Measurements from ENCODE around the gene CDK12. TPM values are rescaled to one million over a fixed set of nuclear protein-coding genes. Genes with fewer than 3 reads are reported as not detected.

The CDK12 gene
- total RNA-seq, 1 experiment from 2014 or later: 51.2 TPM

GRCh38 chr17:39581071-39581758, 119.9 kb downstream of the CDK12 start (continued):
- TF ChIP-seq ZBTB33 (IDR thresholded peaks at IDR 0.05; ENCODE audit: extremely low read depth, insufficient replicate concordance, low read length) (no peak), CBX3 (IDR thresholded peaks at IDR 0.05; ENCODE audit: low read depth) (no peak), CEBPB (IDR thresholded peaks at IDR 0.05; ENCODE audit: low read depth) (no peak), SP1 (IDR thresholded peaks at IDR 0.05; ENCODE audit: low read depth) (no peak), CTCF (IDR thresholded peaks at IDR 0.05 in 2 of 3, conservative IDR thresholded peaks at IDR 0.05 in 1 of 3; ENCODE audit: borderline replicate concordance in 1 of 3, insufficient read depth in 1 of 3, low read depth in 2 of 3, low read length in 2 of 3) (no peak)

GRCh38 chr17:39581759-39582085, 120.4 kb downstream of the CDK12 start:
- no TSS peak for BruUV-seq (replicated peaks)
- H3K4me1 ChIP-seq (ENCODE audit: control insufficient read depth in 1 of 2, insufficient read depth in 2 of 2, low read length in 2 of 2): no peaks in the 10 kb centered on the region
- no peak overlapping the region for H3K9ac ChIP-seq (ENCODE audit: low read length)
- no peak overlapping the region for H3K4me2 ChIP-seq (ENCODE audit: low read length)
- H4K20me1 ChIP-seq (ENCODE audit: insufficient read depth): no peaks in the 10 kb centered on the region
- H3K9me3 ChIP-seq (ENCODE audit: control insufficient read depth in 1 of 2, insufficient read depth in 1 of 2, low read depth in 1 of 2, low read length in 2 of 2): no peaks in the 10 kb centered on the region
- no peaks in the 10 kb centered on the region for H3K36me3 ChIP-seq (ENCODE audit: control insufficient read depth in 1 of 2, insufficient read depth in 2 of 2, low read length in 2 of 2)
- H3K27me3 ChIP-seq (ENCODE audit: insufficient read depth, low read length): no peaks in the 10 kb centered on the region
- intact Hi-C loops (cut with micrococcal nuclease): no loop called here
- no peaks in the 10 kb centered on the region for H3K9me2 ChIP-seq (ENCODE audit: insufficient read depth)
- no peak overlapping the region for H3K4me3 ChIP-seq (replicated peaks in 1 of 2; ENCODE audit: low read depth in 1 of 2, low read length in 2 of 2)
- no peaks in the 10 kb centered on the region for H3K79me2 ChIP-seq (ENCODE audit: insufficient read depth, low read length)
- no peak overlapping the region for H2AFZ ChIP-seq (ENCODE audit: low read depth, low read length, poor library complexity, severe bottlenecking)
- ATAC-seq (no peak), DNase-seq (ENCODE audit: low read depth, low spot score) (no peak)
- POLR2A ChIA-PET: no interaction called here
- no peak overlapping the region for H3K27ac ChIP-seq (ENCODE audit: low read depth, low read length)
- RAD21 ChIA-PET (ENCODE audit: low non-redundant PET in 1 of 2, low total read pairs in 2 of 2, uncharacterized antibody in 2 of 2, unreplicated experiment in 2 of 2): no interaction called here
- CTCF ChIA-PET: no interaction called here
- TF ChIP-seq YY1 (IDR thresholded peaks at IDR 0.05; ENCODE audit: extremely low read depth, insufficient replicate concordance, low read depth, low read length) (no peak), RAD21 (IDR thresholded peaks at IDR 0.05; ENCODE audit: low read depth) (no peak), SIN3A (IDR thresholded peaks at IDR 0.05; ENCODE audit: low read depth) (no peak), ELF1 (IDR thresholded peaks at IDR 0.05; ENCODE audit: borderline replicate concordance, low read depth) (no peak), MAX (IDR thresholded peaks at IDR 0.05) (no peak), TCF7L2 (IDR thresholded peaks at IDR 0.05; ENCODE audit: borderline replicate concordance, extremely low read depth, insufficient read depth, insufficient read length) (no peak), CTCF (IDR thresholded peaks at IDR 0.05 in 2 of 3, conservative IDR thresholded peaks at IDR 0.05 in 1 of 3; ENCODE audit: borderline replicate concordance in 1 of 3, insufficient read depth in 1 of 3, low read depth in 2 of 3, low read length in 2 of 3) (no peak), SP1 (IDR thresholded peaks at IDR 0.05; ENCODE audit: low read depth) (no peak), ZFX (IDR thresholded peaks at IDR 0.05) (no peak), REST (IDR thresholded peaks at IDR 0.05; ENCODE audit: low read depth) (no peak), CEBPB (IDR thresholded peaks at IDR 0.05; ENCODE audit: low read depth) (no peak)
